HG03575 (cell line): Measurements from ENCODE around the gene NYAP2.

Source experiments
- ATAC-seq: cut with Tn5 transposase; IDR thresholded peaks from one replicate; pipeline ENCODE4 v1.9.1; 2021; ENCODE audit not compliant: unreplicated experiment, insufficient number of reproducible peaks, low FRiP score; ENCODE audit errors: extremely low read depth

NYAP2 gene

GRCh38 chr2:225422145-225422544 is 22.6 kb downstream of the NYAP2 start:
- no peak for ATAC-seq

DNA sequence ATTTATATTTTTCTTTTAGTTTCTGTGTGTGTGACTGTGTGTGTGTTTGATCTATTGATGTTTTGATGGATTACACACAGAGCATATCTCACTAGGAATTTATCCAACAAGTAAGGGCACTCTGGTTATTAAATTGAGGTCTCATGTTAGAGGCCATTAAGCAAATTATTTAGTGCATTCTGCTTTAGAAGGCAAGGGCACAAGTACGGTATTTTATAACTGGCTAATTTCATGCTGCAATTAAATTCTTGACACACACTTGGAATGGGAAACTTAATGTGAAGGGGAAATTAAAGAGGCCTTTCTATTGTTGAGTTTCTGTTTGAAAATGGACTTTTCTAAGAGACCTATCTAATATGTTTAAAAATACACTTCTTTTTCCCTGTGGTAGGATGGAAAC is 25.8 kb downstream of the NYAP2 start:
- ATAC-seq, result no peak

GRCh38 chr2:225428360-225428759 is 28.9 kb downstream of the NYAP2 start:
- no peak for ATAC-seq

DNA sequence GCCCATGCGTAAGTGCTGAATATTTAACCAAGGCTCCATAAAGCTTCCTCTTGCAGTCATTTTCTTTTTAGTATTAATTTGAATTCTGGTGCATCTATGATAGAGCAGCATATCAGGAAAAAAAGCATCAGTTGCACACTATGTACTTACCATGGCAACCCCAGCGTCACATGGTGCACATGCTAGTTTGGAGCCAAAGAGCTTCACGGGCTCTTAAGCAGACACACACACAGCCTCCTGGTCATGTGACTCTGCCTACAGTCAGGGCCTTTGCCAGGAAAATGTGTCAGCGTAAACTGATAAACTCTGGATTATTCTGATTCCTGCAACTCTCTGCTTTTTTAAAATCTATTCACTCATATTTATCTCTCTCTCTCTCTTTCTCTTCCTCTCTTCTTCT is 30.2 kb downstream of the NYAP2 start:
- no peak for ATAC-seq

DNA sequence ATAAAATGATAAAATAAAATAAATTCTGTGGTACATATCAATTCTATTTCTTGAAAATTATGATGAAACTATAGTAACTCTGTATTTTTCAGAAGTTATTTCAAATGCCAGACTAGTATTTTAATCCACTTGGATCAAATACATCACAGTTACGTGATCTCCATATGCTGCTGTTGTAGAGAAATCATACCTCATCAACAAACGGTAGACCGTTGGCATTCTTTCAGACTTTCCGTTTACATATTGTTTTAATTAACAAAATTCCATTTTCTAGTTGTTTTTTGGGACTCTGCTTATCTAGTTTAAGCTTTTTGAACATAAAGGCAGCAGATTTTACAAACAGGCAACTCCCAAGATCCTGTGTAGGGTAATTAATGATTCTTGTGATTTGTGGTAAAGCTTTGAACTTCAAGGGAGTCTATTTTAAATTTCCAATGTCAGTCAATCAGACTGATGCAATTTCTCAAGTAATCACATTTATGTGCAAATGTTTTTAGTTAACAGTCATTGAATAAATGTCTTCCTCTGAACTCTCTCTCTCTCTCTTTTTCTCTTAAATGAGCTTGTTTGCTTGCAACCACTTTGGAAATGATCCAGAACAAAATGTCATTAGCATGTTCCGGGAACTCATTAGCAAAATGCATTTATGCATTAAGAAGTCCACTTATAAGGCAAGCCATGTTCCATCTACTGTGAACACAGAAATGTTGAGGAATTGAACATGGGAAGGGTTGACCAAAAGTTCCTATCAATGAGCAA is 31.8 kb downstream of the NYAP2 start:
- no peak for ATAC-seq

GRCh38 chr2:225434014-225434413 is 34.5 kb downstream of the NYAP2 start:
- ATAC-seq, result no peak

DNA sequence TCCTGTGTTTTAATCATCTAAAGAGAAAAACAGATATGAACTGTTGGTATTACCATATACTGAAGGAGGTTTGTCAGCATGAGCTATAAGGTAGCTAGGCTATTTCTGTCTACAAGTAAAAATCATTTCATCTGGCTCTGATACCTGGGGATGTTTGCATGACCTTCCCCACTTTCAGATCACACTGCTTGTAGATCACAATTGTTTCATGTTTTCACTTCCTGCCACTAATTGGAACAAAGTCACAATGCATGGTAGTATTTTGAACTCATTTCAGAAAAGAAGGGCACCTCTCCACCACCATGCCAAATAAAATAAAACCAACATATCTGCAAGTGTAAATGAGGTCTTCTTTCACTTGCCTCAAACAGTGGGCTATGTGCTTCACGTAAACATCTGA is 37.8 kb downstream of the NYAP2 start:
- no peak for ATAC-seq

- ATAC-seq, result no peak
These were observed 38.7 kb downstream of the NYAP2 start for GRCh38 chr2:225438248-225438647.

DNA sequence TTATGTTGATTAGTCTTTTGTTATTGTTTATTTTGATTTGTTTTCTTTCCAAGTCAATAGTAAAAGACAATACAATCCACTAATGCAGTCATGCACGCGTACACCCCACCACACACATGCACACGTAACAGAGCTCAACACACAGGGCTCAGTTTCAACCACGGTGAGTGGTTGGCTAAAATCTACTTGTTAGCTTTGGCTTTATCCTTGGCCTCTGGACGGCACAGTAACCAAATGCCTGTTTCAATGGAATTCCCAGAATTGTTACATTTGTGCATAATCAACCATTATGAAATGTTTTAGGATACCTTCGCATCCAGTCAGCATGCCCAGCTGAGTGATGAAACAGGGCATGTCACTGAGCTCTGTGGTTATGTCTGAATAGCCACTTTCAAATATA is 53.2 kb downstream of the NYAP2 start:
- no peak for ATAC-seq

- ATAC-seq, result no peak
These were observed 54.9 kb downstream of the NYAP2 start for GRCh38 chr2:225454412-225454811.

- no peak for ATAC-seq
These were observed 57.2 kb downstream of the NYAP2 start for GRCh38 chr2:225456619-225457260.

DNA sequence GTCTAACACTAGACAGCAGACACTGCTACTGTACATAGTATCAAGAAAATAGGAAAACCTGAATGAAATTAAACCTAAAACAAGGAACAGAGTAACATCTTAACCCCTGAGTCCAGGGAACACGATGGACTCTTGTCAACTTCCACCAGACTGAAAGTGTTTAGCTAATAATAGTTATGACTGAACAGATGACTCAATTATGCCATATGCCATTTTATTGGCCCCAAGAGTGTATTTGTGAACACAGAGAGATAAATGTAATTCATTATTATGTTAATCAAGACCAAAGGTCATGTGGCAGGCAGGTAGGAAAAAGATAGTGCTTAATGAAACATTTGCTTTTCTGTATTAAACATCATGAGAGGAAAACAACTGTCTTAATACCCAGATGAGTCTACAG is 58.0 kb downstream of the NYAP2 start:
- ATAC-seq, result no peak

GRCh38 chr2:225458431-225459117 is 59.1 kb downstream of the NYAP2 start:
- no peak for ATAC-seq

DNA sequence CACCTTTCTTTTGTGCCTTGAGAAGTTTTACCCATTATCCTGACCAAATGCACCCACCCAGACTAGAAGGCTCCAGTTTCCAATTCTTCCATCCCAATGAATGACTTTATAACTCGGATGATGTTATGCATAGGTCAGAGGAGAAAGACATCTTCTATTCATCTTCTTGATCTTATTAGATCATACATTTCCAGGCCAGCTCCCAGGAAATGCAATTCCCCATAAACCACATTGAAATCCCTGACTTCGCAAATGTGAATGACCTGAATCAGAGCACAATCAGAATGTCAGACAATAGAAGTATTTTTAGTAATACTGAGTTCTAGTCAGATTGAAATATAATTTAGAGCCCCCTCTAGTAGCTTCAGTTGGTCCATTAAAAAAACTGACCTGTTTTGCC is 62.9 kb downstream of the NYAP2 start:
- ATAC-seq, result no peak

GRCh38 chr2:225462945-225463344 is 63.4 kb downstream of the NYAP2 start:
- no peak for ATAC-seq

- ATAC-seq, result no peak
These were observed 63.9 kb downstream of the NYAP2 start for GRCh38 chr2:225463449-225463848.

DNA sequence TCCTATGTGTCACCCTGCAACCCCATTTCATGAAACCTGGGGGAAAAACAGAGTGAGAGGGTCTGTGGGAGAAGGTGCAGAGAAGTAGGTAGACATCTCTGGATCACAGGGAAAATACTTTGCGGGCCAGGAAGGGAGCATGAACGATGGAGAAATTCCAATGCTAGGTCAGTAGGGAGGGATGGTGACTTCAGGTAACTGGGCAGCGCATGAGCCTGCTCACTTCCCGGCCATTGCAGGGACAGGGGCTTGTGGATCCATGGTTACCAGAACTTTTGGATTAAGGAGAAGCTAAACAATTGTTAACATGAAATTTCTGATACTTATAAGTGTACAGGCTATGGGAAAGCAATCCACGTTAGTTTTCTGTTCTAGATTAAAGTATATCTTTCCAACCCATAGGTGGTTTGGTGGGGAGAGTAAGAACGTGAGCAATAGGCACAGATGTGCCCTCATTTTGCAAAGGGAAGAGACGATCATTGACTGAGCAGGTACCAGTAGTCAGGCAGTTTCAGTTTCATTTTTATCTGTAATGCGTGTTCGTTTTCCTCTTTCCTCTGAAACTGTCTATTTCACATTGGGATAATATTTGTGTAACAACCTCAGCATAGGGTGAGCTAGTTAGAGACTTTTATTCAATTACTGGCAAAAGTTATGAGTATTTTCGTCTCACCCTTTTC is 65.0 kb downstream of the NYAP2 start:
- no peak for ATAC-seq

DNA sequence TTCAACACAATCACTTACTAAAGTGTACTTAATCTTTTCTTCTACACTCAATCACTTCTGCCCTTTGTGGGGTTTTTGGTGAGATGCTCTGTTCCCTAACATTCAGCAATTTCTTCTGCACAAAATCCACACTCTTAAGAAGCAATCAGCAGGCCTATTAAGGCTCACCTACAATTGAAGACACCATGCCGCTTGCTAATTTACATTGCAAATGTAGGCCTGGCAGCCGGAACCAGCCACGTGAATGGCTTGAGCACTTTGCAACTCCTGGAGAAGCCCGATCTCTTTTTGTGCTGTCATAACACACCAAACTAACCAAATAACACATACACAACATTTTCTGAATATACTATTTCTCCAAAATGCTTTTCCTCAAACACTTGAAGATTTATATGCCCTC is 66.3 kb downstream of the NYAP2 start:
- ATAC-seq, result no peak

- ATAC-seq, result no peak
These were observed 67.5 kb downstream of the NYAP2 start for GRCh38 chr2:225466891-225467604.
